8988T (cell line): Measurements from ENCODE around the gene ARMC9.
"Not testable (repeated sequence)": the region's sequence is repeated elsewhere in the genome, so short reads cannot be mapped to it uniquely, and the experiment has no call there.

Experiments used
- DNase-seq: peaks from one replicate; pipeline ENCODE4 v3.0.0; 2011

ARMC9 gene

GRCh38 chr2:231405601-231406367 is 207.4 kb downstream of the ARMC9 start:
- DNase-seq, result not testable (repeated sequence)

GRCh38 chr2:231407686-231408085 is 209.3 kb downstream of the ARMC9 start:
- not testable (repeated sequence) for DNase-seq

- not testable (repeated sequence) for DNase-seq
These were observed 209.9 kb downstream of the ARMC9 start for GRCh38 chr2:231408304-231408703.

DNA sequence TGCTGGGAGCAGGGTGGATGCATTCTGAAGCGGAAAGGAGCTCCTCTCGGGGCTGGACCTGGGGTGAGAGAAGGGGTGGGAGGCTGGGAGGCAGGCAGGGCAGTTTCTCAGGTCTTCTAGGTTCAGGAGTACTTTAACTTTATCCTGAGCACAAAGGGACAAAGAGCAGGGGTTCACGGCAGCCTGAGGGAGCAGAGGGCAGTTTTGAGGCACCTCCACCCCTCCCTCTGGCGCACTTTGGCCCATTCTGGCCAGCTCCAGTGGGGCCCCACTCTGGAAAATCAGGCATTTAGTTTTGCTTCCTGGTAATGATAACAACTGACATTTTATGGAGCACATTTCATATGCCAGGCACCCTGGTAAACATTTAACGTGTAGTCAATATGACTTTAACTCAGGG is 211.3 kb downstream of the ARMC9 start:
- DNase-seq, result no peak

GRCh38 chr2:231410293-231411004 is 212.0 kb downstream of the ARMC9 start:
- no peak for DNase-seq

GRCh38 chr2:231411237-231411636 is 212.8 kb downstream of the ARMC9 start:
- no peak for DNase-seq

- peak; percentile 54 for DNase-seq
These were observed 213.6 kb downstream of the ARMC9 start for GRCh38 chr2:231411831-231412617.

DNA sequence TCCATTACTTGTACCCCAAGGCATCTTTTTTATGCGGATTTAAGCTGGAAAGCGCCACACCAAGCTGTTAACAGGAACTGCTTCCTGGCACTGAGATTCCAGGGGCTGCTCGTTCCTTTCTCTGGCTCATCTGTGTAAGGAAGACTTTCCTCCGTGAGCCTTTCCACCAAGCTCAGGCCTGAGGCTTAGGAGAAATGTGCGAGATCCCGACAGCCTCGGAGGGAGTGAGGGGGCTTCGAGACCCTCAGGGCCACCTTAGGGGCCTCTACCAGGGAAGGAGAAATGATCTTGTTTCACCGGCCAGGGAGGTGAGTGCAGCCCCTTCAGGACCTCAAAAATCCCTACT is 214.2 kb downstream of the ARMC9 start:
- no peak for DNase-seq

DNA sequence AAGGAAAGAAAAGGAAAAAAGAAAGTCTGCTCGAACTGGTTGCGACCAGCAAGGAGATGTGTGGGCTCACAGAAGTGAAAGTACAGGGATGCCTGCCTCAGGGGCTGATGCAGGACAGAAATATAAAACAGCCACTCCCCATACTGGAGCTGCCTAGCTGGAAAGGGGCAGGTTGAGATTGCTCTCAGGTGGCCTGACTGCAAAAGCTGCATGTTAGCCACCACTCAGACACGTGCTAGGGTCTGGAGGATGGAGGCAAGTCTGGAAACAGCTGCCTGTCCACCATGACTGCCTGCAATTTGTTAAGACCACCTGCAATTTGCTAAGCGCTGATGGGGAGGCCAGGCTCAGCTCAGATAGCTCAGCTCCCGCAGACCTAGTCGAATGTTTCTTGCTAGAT is 215.0 kb downstream of the ARMC9 start:
- no peak for DNase-seq

- DNase-seq, result no peak
These were observed 215.6 kb downstream of the ARMC9 start for GRCh38 chr2:231413921-231414476.

- no peak for DNase-seq
These were observed 216.6 kb downstream of the ARMC9 start for GRCh38 chr2:231415029-231415428.

DNA sequence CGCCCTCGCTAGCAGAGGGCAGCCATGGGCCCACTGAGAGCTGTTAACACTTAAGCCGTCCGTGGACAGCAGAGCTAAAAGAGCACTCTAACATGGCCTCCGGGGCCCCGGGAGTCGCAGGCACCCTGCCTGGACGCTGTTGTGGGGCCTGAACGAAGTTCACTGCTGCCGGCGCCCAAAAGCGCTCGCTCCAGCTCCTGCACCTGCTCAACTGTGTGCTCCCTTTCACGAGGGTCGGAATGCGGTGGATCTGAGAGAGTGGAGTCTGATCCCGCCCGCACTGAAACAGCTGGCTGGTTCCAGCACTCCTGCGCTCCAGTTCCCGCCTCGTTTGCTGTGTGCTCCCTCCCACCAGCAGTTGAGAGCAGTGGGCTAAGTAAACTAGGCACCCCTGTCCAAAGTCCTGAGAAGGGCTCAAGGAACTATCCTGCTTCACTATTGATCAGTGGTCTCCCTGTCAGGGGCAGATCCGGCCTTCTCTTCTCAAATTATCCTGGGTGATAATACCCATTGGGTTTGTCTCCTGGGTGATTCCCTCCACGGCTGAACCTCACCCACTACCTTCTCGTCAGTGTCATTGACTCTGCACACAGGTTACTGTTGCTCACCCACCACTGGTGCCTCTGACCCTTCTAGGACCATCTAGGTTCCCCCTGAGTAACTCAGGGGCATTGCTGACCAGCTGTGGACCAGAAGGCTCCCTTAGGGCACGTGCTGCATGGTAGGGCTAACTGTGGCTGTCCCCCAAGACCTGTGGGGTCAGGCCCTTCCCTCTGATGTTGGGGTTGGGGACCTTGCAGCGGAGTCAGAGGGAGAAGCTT is 220.6 kb downstream of the ARMC9 start:
- DNase-seq, result no peak

GRCh38 chr2:231421051-231421580 is 222.7 kb downstream of the ARMC9 start:
- DNase-seq, result no peak

- DNase-seq, result no peak
These were observed 223.6 kb downstream of the ARMC9 start for GRCh38 chr2:231422056-231422455.

DNA sequence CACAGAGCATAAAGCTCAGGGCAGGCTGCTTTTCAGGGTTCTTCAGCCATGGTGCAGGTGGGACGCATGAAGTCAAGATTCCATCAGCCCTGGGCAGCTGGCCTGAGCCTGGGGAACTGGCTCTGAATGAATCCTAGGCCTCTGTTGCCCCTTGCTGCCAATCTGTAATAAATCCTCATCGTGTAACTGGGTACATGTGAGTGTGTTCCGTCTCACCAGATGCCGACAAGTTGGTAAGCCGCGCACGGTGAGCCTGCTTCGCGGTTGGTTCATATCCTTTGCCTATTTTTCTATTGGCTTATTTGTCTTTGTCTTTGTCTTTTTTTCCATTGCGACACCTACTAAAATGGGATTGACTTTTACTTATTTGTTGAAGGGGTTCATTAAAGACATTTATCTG is 224.7 kb downstream of the ARMC9 start:
- DNase-seq, result no peak
